AG10803 (cell line): ENCODE measurements around the gene SH3RF3.
A peak's percentile ranks its signal among the peaks of the same experiment; 100 is the strongest.

Source experiments
- DNase-seq: peaks from one replicate; pipeline ENCODE4 v3.0.0; 2010; ENCODE audit warnings: low read depth
- H3K4me3 ChIP-seq: 2 replicates; pipeline ENCODE4 v1.5.1; 2011; ENCODE audit warnings: mild to moderate bottlenecking, low read length, control low read depth
- CTCF ChIP-seq: conservative IDR thresholded peaks from 2 replicates; pipeline ENCODE4 v1.5.1; 2011; ENCODE audit warnings: mild to moderate bottlenecking, low read length, control low read depth, inconsistent platforms

Gene SH3RF3

GRCh38 chr2:109447251-109447661 lies 318.3 kb downstream of the SH3RF3 start:
- no peak for TF ChIP-seq CTCF
- no peak overlapping the region for H3K4me3 ChIP-seq
- DNase-seq, result peak; percentile 98

GRCh38 chr2:109447776-109448175 lies 318.8 kb downstream of the SH3RF3 start:
- no peak for DNase-seq
- H3K4me3 ChIP-seq, result no peak overlapping the region
- TF ChIP-seq CTCF, result no peak

GRCh38 chr2:109448207-109448606 lies 319.2 kb downstream of the SH3RF3 start:
- DNase-seq, result no peak
- no peak overlapping the region for H3K4me3 ChIP-seq
- no peak for TF ChIP-seq CTCF

GRCh38 chr2:109448946-109449788 lies 320.2 kb downstream of the SH3RF3 start:
- DNase-seq, result peak; percentile 87

GRCh38 chr2:109450574-109451273 lies 321.7 kb downstream of the SH3RF3 start:
- TF ChIP-seq CTCF, result no peak
- H3K4me3 ChIP-seq, result no peak overlapping the region
- no peak for DNase-seq

More at GRCh38 chr2:109448946-109449788, 320.2 kb downstream of the SH3RF3 start:
- H3K4me3 ChIP-seq, result no peak overlapping the region
- TF ChIP-seq CTCF, result no peak

GRCh38 chr2:109451671-109452070 lies 322.7 kb downstream of the SH3RF3 start:
- no peak overlapping the region for H3K4me3 ChIP-seq
- DNase-seq, result no peak
- TF ChIP-seq CTCF, result no peak
